Caco-2 (cell line): ENCODE results near the gene MEIS1. TPM values are rescaled to one million over a fixed set of nuclear protein-coding genes. Genes with fewer than 3 reads are reported as not detected.

ENCODE experiments used
- BruUV-seq: library from RNA; stranded (reverse); fragments of 400-500 nt; replicated peaks from 2 replicates; lab custom pipeline; 2021; lab: Mats Ljungman, UMichigan
- CTCF ChIA-PET: fragments of 300-600 bp; sonication (Branson Sonifier 250); formaldehyde crosslinking; loops from one replicate; lab custom pipeline; 2022; ENCODE audit warnings: antibody characterized with exemption; lab: Charles Lee
- POLR2A ChIA-PET: fragments of 300-600 bp; sonication (Branson Sonifier 250); formaldehyde crosslinking; loops from one replicate; lab custom pipeline; 2022; ENCODE audit warnings: antibody characterized with exemption; lab: Charles Lee
- DNase-seq, 2 experiments: peaks; one replicate each; pipeline versions ENCODE4 v3.0.0 to v3.0.0-alpha.2; 2020 to 2022
- H3K27me3 ChIP-seq: replicated peaks from 2 replicates; pipeline ENCODE4 v1.6.0; 2011; ENCODE audit warnings: low read length; ENCODE audit not compliant: control insufficient read depth, insufficient read depth
- H3K36me3 ChIP-seq: 2 replicates; pipeline ENCODE4 v1.5.1; 2011; ENCODE audit warnings: low read length; ENCODE audit not compliant: control insufficient read depth, insufficient read depth
- H3K4me1 ChIP-seq: fragments of 250-450 bp; sonication (Bioruptor Pico); 2 replicates; pipeline ENCODE4 v1.5.1; 2020; ENCODE audit warnings: mild to moderate bottlenecking
- H3K4me3 ChIP-seq: 2 replicates; pipeline ENCODE4 v1.5.1; 2011; ENCODE audit warnings: low read depth, mild to moderate bottlenecking, control low read depth, low read length
- H3K9me3 ChIP-seq: fragments of 250-450 bp; sonication (Bioruptor Pico); 2 replicates; pipeline ENCODE4 v1.5.1; 2020; ENCODE audit warnings: mild to moderate bottlenecking, moderate library complexity
- H3K27ac Mint-ChIP-seq: one replicate; pipeline ENCODE4 v1.8.0; 2022; ENCODE audit warnings: mixed read lengths; ENCODE audit not compliant: unreplicated experiment
- H3K27me3 Mint-ChIP-seq: one replicate; pipeline ENCODE4 v1.8.0; 2022; ENCODE audit warnings: mixed read lengths; ENCODE audit not compliant: insufficient read depth, unreplicated experiment
- H3K36me3 Mint-ChIP-seq: one replicate; pipeline ENCODE4 v1.8.0; 2022; ENCODE audit warnings: mild to moderate bottlenecking, mixed read lengths; ENCODE audit not compliant: insufficient read depth, unreplicated experiment
- H3K4me1 Mint-ChIP-seq: one replicate; pipeline ENCODE4 v1.8.0; 2022; ENCODE audit warnings: low read depth, mixed read lengths; ENCODE audit not compliant: unreplicated experiment
- H3K4me3 Mint-ChIP-seq: one replicate; pipeline ENCODE4 v1.8.0; 2022; ENCODE audit warnings: mild to moderate bottlenecking, moderate library complexity, mixed read lengths; ENCODE audit not compliant: unreplicated experiment
- H3K9me3 Mint-ChIP-seq: one replicate; pipeline ENCODE4 v1.8.0; 2022; ENCODE audit warnings: mixed read lengths; ENCODE audit not compliant: unreplicated experiment
- CTCF ChIP-seq, 2 experiments: fragments of 200-600 bp in 1 of 2; IDR thresholded peaks; 1 replicate in 1 of 2; 2 replicates in 1 of 2; pipeline versions ENCODE4 v1.5.1 to v1.8.0; 2011 to 2022; ENCODE audit warnings: antibody characterized with exemption in 1 of 2, control low read depth in 1 of 2, inconsistent platforms in 1 of 2, low read depth in 1 of 2, low read length in 1 of 2, mild to moderate bottlenecking in 1 of 2, moderate library complexity in 1 of 2; ENCODE audit not compliant: insufficient read depth in 1 of 2, severe bottlenecking in 1 of 2, unreplicated experiment in 1 of 2
- intact Hi-C: fragments of 100-400 bp; cut with micrococcal nuclease; formaldehyde crosslinking; loops from one replicate; pipeline ENCODE4 v1.10.0; 2022; ENCODE audit not compliant: unreplicated experiment
- total RNA-seq: library from RNA; stranded (reverse); gene quantifications from 2 replicates; pipeline ENCODE4 v1.2.3, GENCODE V29; 2022

The MEIS1 gene
- total RNA-seq, 1 experiment from 2014 or later: 7.4 TPM

DNA sequence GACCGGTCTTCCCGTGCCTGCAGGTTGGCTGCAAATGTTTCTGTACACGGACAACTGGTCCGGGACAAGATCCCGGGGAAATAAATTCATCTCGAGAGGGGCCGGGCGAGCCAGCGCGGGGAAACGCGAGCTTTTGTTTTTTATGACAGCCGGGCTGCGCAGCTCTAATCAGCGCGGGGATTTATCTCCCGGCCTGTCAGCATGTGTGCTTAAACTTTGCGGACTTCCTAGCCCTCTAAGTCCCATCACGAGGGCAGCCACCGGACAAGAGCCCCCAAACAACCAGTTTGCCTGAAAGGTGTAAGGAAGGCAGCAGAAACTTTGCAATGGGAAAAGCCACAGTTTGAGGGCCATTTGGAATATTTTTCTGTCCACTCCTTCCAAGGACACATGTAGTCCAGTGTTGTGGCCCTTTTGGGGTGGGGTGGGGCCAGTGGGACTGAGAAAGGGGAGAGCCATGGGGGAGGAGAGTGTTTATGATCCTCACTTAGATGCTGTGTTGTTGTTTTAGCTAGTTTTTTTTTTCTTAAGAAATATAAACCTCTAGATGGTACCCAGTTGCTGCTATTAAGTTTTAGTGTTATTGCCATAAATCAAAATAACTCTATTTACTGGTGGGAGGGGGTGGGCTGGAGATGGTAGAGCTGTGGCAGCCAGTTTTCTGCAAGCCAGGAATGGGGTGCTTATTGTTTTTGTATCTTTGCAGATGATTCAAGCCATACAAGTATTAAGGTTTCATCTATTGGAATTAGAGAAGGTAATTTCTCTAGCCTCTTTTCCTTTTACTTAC is 6.0 kb downstream of the MEIS1 start:
- no peak overlapping the region for H3K27ac Mint-ChIP-seq
- DNase-seq: no peak
- H3K27me3 Mint-ChIP-seq: no peaks in the 10 kb centered on the region
- Histone ChIP-seq H3K27me3 (no peaks in the 10 kb centered on the region), H3K9me3 (no peaks in the 10 kb centered on the region), H3K36me3 (no peaks in the 10 kb centered on the region), H3K4me3 (no peak overlapping the region), H3K4me1 (no peaks in the 10 kb centered on the region)
- no peak for TF ChIP-seq CTCF (IDR thresholded peaks at IDR 0.05; ENCODE audit: insufficient read depth in 1 of 2, low read depth in 1 of 2, low read length in 1 of 2, severe bottlenecking in 1 of 2, unreplicated experiment in 1 of 2)
- intact Hi-C loops: no loop called here
- H3K9me3 Mint-ChIP-seq: no peaks in the 10 kb centered on the region
- BruUV-seq: no TSS peak
- POLR2A ChIA-PET: no interaction called here
- CTCF ChIA-PET: no interaction called here
- no peaks in the 10 kb centered on the region for H3K36me3 Mint-ChIP-seq
- peaks cover 6% of the 10 kb centered on the region for H3K4me1 Mint-ChIP-seq
- H3K4me3 Mint-ChIP-seq: no peak overlapping the region

DNA sequence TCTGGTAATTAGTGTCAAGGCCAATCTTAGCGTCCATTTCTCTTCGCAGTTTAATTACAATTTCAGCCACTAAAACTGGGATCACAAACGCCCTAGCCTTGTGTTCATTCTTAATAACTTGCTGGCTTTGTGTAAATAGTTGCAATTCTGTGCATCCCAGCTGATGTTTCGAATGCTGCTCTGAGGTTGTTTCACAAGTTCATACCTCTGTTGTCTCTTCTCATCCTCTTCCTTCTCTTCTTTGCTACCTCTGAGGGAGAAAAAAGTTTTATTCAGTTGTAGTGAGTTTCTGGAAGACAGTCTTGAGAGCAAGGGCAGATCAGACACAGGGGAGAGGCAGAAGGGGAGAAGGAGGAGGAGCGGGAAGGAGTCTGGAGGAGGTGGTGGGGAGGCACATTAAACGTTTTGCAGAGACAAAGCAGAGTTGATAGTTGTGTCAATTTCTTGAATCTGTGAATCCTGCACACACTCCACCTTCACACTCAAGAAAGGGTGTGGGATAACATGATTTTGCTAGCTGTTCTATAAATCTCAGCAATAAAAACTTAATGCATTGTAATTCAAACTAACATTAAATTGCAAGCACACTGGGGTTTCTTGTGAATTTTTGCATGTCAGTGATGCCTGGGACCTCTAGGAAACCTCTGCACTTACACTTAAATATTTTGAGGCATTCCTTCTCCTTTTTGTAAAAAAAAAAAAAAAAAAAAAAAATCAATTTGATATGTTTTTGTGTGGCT is 6.8 kb downstream of the MEIS1 start:
- Histone ChIP-seq H3K27me3 (no peaks in the 10 kb centered on the region), H3K4me3 (no peak overlapping the region), H3K36me3 (no peaks in the 10 kb centered on the region), H3K9me3 (no peaks in the 10 kb centered on the region), H3K4me1 (no peaks in the 10 kb centered on the region)
- ChIA-PET POLR2A (no interaction called here), CTCF (no interaction called here)
- Mint-ChIP-seq H3K9me3 (no peaks in the 10 kb centered on the region), H3K4me3 (no peak overlapping the region), H3K36me3 (no peaks in the 10 kb centered on the region), H3K27ac (no peak overlapping the region), H3K27me3 (no peaks in the 10 kb centered on the region), H3K4me1 (peaks cover 6% of the 10 kb centered on the region)
- BruUV-seq: no TSS peak
- no peak for DNase-seq
- no peak for TF ChIP-seq CTCF (IDR thresholded peaks at IDR 0.05; ENCODE audit: insufficient read depth in 1 of 2, low read depth in 1 of 2, low read length in 1 of 2, severe bottlenecking in 1 of 2, unreplicated experiment in 1 of 2)
- intact Hi-C loops: no loop called here

DNA sequence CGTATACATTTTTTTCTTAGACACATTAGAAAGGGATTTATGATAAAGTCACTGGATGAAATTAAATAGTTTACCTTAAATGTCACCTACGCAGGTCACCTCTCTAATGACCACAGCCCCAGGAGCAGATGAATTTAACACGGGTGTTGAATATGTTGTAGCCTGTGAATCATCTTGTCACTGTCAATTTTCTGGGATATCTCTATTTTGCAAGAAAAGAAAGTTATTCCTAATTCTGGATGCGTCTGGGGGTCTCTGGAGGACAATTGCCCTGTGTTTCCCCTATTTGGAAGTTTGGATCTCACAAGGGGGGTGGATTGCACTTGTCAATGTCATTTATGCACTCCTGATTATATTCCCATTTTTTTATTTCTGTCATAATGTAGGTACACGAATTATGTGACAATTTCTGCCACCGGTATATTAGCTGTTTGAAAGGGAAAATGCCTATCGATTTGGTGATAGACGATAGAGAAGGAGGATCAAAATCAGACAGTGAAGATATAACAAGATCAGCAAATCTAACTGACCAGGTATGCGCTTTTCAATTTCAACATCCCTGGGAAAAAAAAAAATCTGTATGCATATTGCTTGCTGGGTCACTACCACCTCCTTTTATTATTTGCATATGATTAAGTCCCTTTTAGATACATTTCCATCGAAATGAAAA is 7.7 kb downstream of the MEIS1 start:
- H3K36me3 ChIP-seq: no peaks in the 10 kb centered on the region
- Mint-ChIP-seq H3K27me3 (no peaks in the 10 kb centered on the region), H3K9me3 (no peaks in the 10 kb centered on the region), H3K4me3 (no peak overlapping the region), H3K27ac (no peak overlapping the region), H3K4me1 (peaks cover 2% of the 10 kb centered on the region), H3K36me3 (no peaks in the 10 kb centered on the region)
- TF ChIP-seq CTCF (IDR thresholded peaks at IDR 0.05; ENCODE audit: insufficient read depth in 1 of 2, low read depth in 1 of 2, low read length in 1 of 2, severe bottlenecking in 1 of 2, unreplicated experiment in 1 of 2): no peak
- H3K4me1 ChIP-seq: no peaks in the 10 kb centered on the region
- CTCF ChIA-PET: no interaction called here
- no peaks in the 10 kb centered on the region for H3K27me3 ChIP-seq
- no peaks in the 10 kb centered on the region for H3K9me3 ChIP-seq
- no peak for DNase-seq
- POLR2A ChIA-PET: no interaction called here
- BruUV-seq: no TSS peak
- intact Hi-C loops: no loop called here
- H3K4me3 ChIP-seq: no peak overlapping the region
